Endothelial cell of umbilical vein (primary cell): ENCODE results near the gene FANCC.

Experiments used
- CTCF ChIP-seq, 2 donors: IDR thresholded peaks; 1 replicate in 1 of 2; 2 replicates in 1 of 2; pipeline ENCODE4 v1.5.1; 2011; ENCODE audit warnings: low read length in 2 of 2, mild to moderate bottlenecking in 2 of 2, moderate library complexity in 2 of 2, control low read depth in 1 of 2, inconsistent platforms in 1 of 2, low read depth in 1 of 2; ENCODE audit not compliant: insufficient read depth in 1 of 2; ENCODE audit errors: extremely low read depth in 1 of 2
- EZH2 ChIP-seq: IDR thresholded peaks from 2 replicates; pipeline ENCODE4 v1.6.1; 2012; ENCODE audit warnings: borderline replicate concordance, low read depth, mild to moderate bottlenecking, moderate library complexity, low read length, inconsistent platforms; ENCODE audit not compliant: severe bottlenecking
- FOS ChIP-seq: IDR thresholded peaks from 2 replicates; pipeline ENCODE4 v1.6.1; 2011; ENCODE audit warnings: mild to moderate bottlenecking, low read length, moderate library complexity, borderline replicate concordance; ENCODE audit not compliant: insufficient read depth
- GATA2 ChIP-seq: IDR thresholded peaks from 2 replicates; pipeline ENCODE4 v1.7.0; 2011; ENCODE audit warnings: low read depth, mild to moderate bottlenecking, moderate library complexity, mixed read lengths, low read length; ENCODE audit not compliant: insufficient read length, insufficient read depth
- MAX ChIP-seq: IDR thresholded peaks from 2 replicates; pipeline ENCODE4 v1.6.1; 2011; ENCODE audit not compliant: insufficient read depth, insufficient read length
- MYC ChIP-seq: IDR thresholded peaks from one replicate; pipeline ENCODE4 v1.6.1; 2011; ENCODE audit warnings: mild to moderate bottlenecking, low read depth, low read length
- POLR2A ChIP-seq: IDR thresholded peaks from 2 replicates; pipeline ENCODE4 v1.6.1; 2012; ENCODE audit warnings: low read depth, mild to moderate bottlenecking, control low read depth, low read length
- POLR2AphosphoS5 ChIP-seq: IDR thresholded peaks from 2 replicates; pipeline ENCODE4 v1.6.1; 2012; ENCODE audit warnings: low read depth, mild to moderate bottlenecking, control low read depth, low read length, moderate library complexity; ENCODE audit not compliant: insufficient read depth

GRCh38 chr9:95280745-95281144 lies 36.8 kb downstream of the FANCC start:
- TF ChIP-seq CTCF (IDR thresholded peaks at IDR 0.05; ENCODE audit: extremely low read depth in 1 of 2, insufficient read depth in 1 of 2, low read depth in 1 of 2, low read length in 2 of 2) (no peak), POLR2AphosphoS5 (no peak), EZH2 (no peak), MAX (no peak), POLR2A (no peak), MYC (no peak), GATA2 (no peak), FOS (no peak)
